MM.1S (cell line): ENCODE results near the gene RIPK4.

Experiments
- DNase-seq: peaks from one replicate; pipeline ENCODE4 v3.0.0-alpha.2; 2015
- H2AFZ ChIP-seq: fragments of 300-600 bp; sonication (generic); 2 replicates; pipeline ENCODE4 v1.6.0; 2016; ENCODE audit warnings: antibody characterized with exemption, low read length
- H3F3A ChIP-seq: fragments of 300-600 bp; sonication (generic); 2 replicates; pipeline ENCODE4 v1.6.1; 2016; ENCODE audit warnings: mild to moderate bottlenecking, antibody characterized with exemption, low read length, moderate library complexity, mixed read lengths; ENCODE audit not compliant: insufficient read depth
- H3K27ac ChIP-seq: fragments of 300-600 bp; sonication (generic); 2 replicates; pipeline ENCODE4 v1.5.1; 2016; ENCODE audit warnings: mild to moderate bottlenecking, low read length
- H3K27me3 ChIP-seq: fragments of 300-600 bp; sonication (generic); replicated peaks from 2 replicates; pipeline ENCODE4 v1.6.0; 2016; ENCODE audit warnings: low read length; ENCODE audit not compliant: insufficient read depth
- H3K36me3 ChIP-seq: fragments of 300-600 bp; sonication (generic); replicated peaks from 2 replicates; pipeline ENCODE4 v1.6.1; 2016; ENCODE audit warnings: mild to moderate bottlenecking, low read length, mixed read lengths; ENCODE audit not compliant: insufficient read depth
- H3K4me1 ChIP-seq: fragments of 300-600 bp; sonication (generic); 2 replicates; pipeline ENCODE4 v1.6.1; 2016; ENCODE audit warnings: low read length, mixed read lengths
- H3K4me2 ChIP-seq: fragments of 300-600 bp; sonication (generic); 2 replicates; pipeline ENCODE4 v1.6.0; 2016; ENCODE audit warnings: low read depth, low read length
- H3K4me3 ChIP-seq: fragments of 300-600 bp; sonication (generic); 2 replicates; pipeline ENCODE4 v1.5.1; 2016; ENCODE audit warnings: low read length, mixed read lengths
- H3K79me2 ChIP-seq: fragments of 300-600 bp; sonication (generic); 2 replicates; pipeline ENCODE4 v1.6.1; 2016; ENCODE audit warnings: mixed run types, low read length, mixed read lengths
- H3K9ac ChIP-seq: fragments of 300-600 bp; sonication (generic); 2 replicates; pipeline ENCODE4 v1.6.1; 2016; ENCODE audit warnings: low read length, mixed read lengths
- H3K9me2 ChIP-seq: fragments of 300-600 bp; sonication (generic); replicated peaks from 2 replicates; pipeline ENCODE4 v1.6.1; 2016; ENCODE audit warnings: mild to moderate bottlenecking, low read length, mixed read lengths; ENCODE audit not compliant: insufficient read depth
- H3K9me3 ChIP-seq: fragments of 300-600 bp; sonication (generic); replicated peaks from 2 replicates; pipeline ENCODE4 v1.6.1; 2016; ENCODE audit warnings: mild to moderate bottlenecking, low read length, mixed read lengths; ENCODE audit not compliant: insufficient read depth
- H4K20me1 ChIP-seq: fragments of 300-600 bp; sonication (generic); 2 replicates; pipeline ENCODE4 v1.6.1; 2016; ENCODE audit warnings: mild to moderate bottlenecking, low read length, moderate library complexity, mixed read lengths; ENCODE audit not compliant: insufficient read depth
- CTCF ChIP-seq: fragments of 300-600 bp; sonication (generic); IDR thresholded peaks from 2 replicates; pipeline ENCODE4 v1.5.1; 2016; ENCODE audit warnings: antibody characterized with exemption, low read length, mixed read lengths
- EZH2 ChIP-seq: fragments of 300-600 bp; sonication (generic); optimal IDR thresholded peaks from 2 replicates; pipeline ENCODE3; 2017; ENCODE audit warnings: low read depth, mild to moderate bottlenecking, antibody characterized with exemption, low read length, mixed read lengths
- EZH2phosphoT487 ChIP-seq: fragments of 300-600 bp; sonication (generic); IDR thresholded peaks from 2 replicates; pipeline ENCODE4 v1.6.1; 2018; ENCODE audit warnings: antibody characterized with exemption, low read length

RIPK4 gene

GRCh38 chr21:41770901-41771624 lies 4.2 kb upstream of the RIPK4 start:
- Histone ChIP-seq H3F3A (no peaks in the 10 kb centered on the region), H3K27me3 (peaks cover 94% of the 10 kb centered on the region), H3K4me2 (no peak overlapping the region), H3K9me3 (no peaks in the 10 kb centered on the region), H3K4me1 (no peaks in the 10 kb centered on the region), H3K36me3 (no peaks in the 10 kb centered on the region), H3K79me2 (no peaks in the 10 kb centered on the region), H3K9me2 (no peaks in the 10 kb centered on the region), H2AFZ (no peak overlapping the region), H3K4me3 (no peak overlapping the region), H3K9ac (no peak overlapping the region), H3K27ac (no peak overlapping the region), H4K20me1 (no peaks in the 10 kb centered on the region)
- no peak for DNase-seq
- no peak for TF ChIP-seq EZH2phosphoT487
- no peak for TF ChIP-seq CTCF
- TF ChIP-seq EZH2, result no peak

GRCh38 chr21:41769933-41770332 lies 3.1 kb upstream of the RIPK4 start:
- Histone ChIP-seq H3K27me3 (peaks cover 96% of the 10 kb centered on the region), H3K9me2 (no peaks in the 10 kb centered on the region), H3K79me2 (no peaks in the 10 kb centered on the region), H3K4me3 (no peak overlapping the region), H3K36me3 (no peaks in the 10 kb centered on the region), H3F3A (no peaks in the 10 kb centered on the region), H3K4me1 (no peaks in the 10 kb centered on the region), H2AFZ (no peak overlapping the region), H4K20me1 (no peaks in the 10 kb centered on the region), H3K27ac (no peak overlapping the region), H3K4me2 (no peak overlapping the region), H3K9me3 (no peaks in the 10 kb centered on the region), H3K9ac (no peak overlapping the region)
- no peak for DNase-seq
- TF ChIP-seq EZH2 (no peak), CTCF (no peak), EZH2phosphoT487 (no peak)

GRCh38 chr21:41769521-41769920 lies 2.7 kb upstream of the RIPK4 start:
- H3K27me3 ChIP-seq, result peaks cover 95% of the 10 kb centered on the region
- no peak overlapping the region for H3K4me2 ChIP-seq
- no peak overlapping the region for H3K4me3 ChIP-seq

More at GRCh38 chr21:41769521-41769920, 2.7 kb upstream of the RIPK4 start:
- H3K4me1 ChIP-seq, result no peaks in the 10 kb centered on the region
- no peaks in the 10 kb centered on the region for H4K20me1 ChIP-seq
- H3K9ac ChIP-seq, result no peak overlapping the region
- H3K9me2 ChIP-seq, result no peaks in the 10 kb centered on the region
- H2AFZ ChIP-seq, result no peak overlapping the region
- DNase-seq, result no peak
- H3K9me3 ChIP-seq, result no peaks in the 10 kb centered on the region
- H3F3A ChIP-seq, result no peaks in the 10 kb centered on the region
- H3K27ac ChIP-seq, result no peak overlapping the region
- no peaks in the 10 kb centered on the region for H3K79me2 ChIP-seq
- TF ChIP-seq EZH2phosphoT487 (no peak), CTCF (no peak), EZH2 (no peak)
- H3K36me3 ChIP-seq, result no peaks in the 10 kb centered on the region
